Activated B cell treated with CpG ODN at 0.5 μM for 24 hours (primary cell): Measurements from ENCODE around the gene OPA1. TPM values are rescaled to one million over a fixed set of nuclear protein-coding genes. Genes with fewer than 3 reads are reported as not detected.

Experiments used
- ATAC-seq: fragments of 200-7000 bp; cut with Tn5 transposase; one replicate; pipeline ENCODE4 v1.10.0; 2021; ENCODE audit warnings: low read depth, mild to moderate bottlenecking, moderate library complexity
- CTCF ChIA-PET: fragments of 350-600 bp; sonication (Branson Sonifier 250); formaldehyde crosslinking; loops from one replicate; lab custom pipeline; 2021; ENCODE audit warnings: antibody characterized with exemption; lab: Charles Lee
- POLR2A ChIA-PET: fragments of 350-600 bp; sonication (Branson Sonifier 250); formaldehyde crosslinking; loops from one replicate; lab custom pipeline; 2021; ENCODE audit warnings: antibody characterized with exemption; lab: Charles Lee
- DNase-seq: peaks from one replicate; pipeline ENCODE4 v3.0.0; 2022
- H3K27ac Mint-ChIP-seq: one replicate; pipeline ENCODE4 v1.8.0; 2020; ENCODE audit warnings: mixed read lengths
- H3K27me3 Mint-ChIP-seq: one replicate; pipeline ENCODE4 v1.8.0; 2021; ENCODE audit warnings: mixed read lengths
- H3K36me3 Mint-ChIP-seq: one replicate; pipeline ENCODE4 v1.8.0; 2021; ENCODE audit warnings: low read depth, mixed read lengths
- H3K4me1 Mint-ChIP-seq: one replicate; pipeline ENCODE4 v1.8.0; 2021; ENCODE audit warnings: mixed read lengths
- H3K4me3 Mint-ChIP-seq: one replicate; pipeline ENCODE4 v1.8.0; 2020; ENCODE audit warnings: mild to moderate bottlenecking, mixed read lengths
- H3K9me3 Mint-ChIP-seq: one replicate; pipeline ENCODE4 v1.8.0; 2020; ENCODE audit warnings: mixed read lengths
- CTCF ChIP-seq: fragments of 200-600 bp; IDR thresholded peaks from one replicate; pipeline ENCODE4 v1.8.0; 2022; ENCODE audit warnings: antibody characterized with exemption, mild to moderate bottlenecking
- intact Hi-C: fragments of 100-400 bp; cut with micrococcal nuclease; formaldehyde crosslinking; loops from one replicate; pipeline ENCODE4 v1.15.1; 2024
- total RNA-seq: library from RNA; stranded (reverse); gene quantifications from 2 replicates; pipeline ENCODE4 v1.2.3, GENCODE V29; 2022

The OPA1 gene
- total RNA-seq, 1 donor from 2014 or later, result 80.6 TPM

- ChIA-PET CTCF (no interaction called here), POLR2A (no interaction called here)
- ATAC-seq (no peak), DNase-seq (no peak)
- intact Hi-C loops, result no loop called here
- Mint-ChIP-seq H3K9me3 (peaks cover 8% of the 10 kb centered on the region), H3K27ac (no peak overlapping the region), H3K27me3 (no peaks in the 10 kb centered on the region), H3K4me1 (peaks cover 8% of the 10 kb centered on the region), H3K36me3 (peaks cover 6% of the 10 kb centered on the region), H3K4me3 (no peak overlapping the region)
- TF ChIP-seq CTCF, result no peak
Measured at GRCh38 chr3:193711166-193711485, 118.1 kb downstream of the OPA1 start.

- no peaks in the 10 kb centered on the region for H3K27me3 Mint-ChIP-seq
- intact Hi-C loops, result no loop called here
- peaks cover 8% of the 10 kb centered on the region for H3K9me3 Mint-ChIP-seq
- POLR2A ChIA-PET, result no interaction called here
- ATAC-seq (no peak), DNase-seq (no peak)
- TF ChIP-seq CTCF, result no peak
- H3K36me3 Mint-ChIP-seq, result peaks cover 6% of the 10 kb centered on the region
- CTCF ChIA-PET, result no interaction called here
- H3K4me3 Mint-ChIP-seq, result no peak overlapping the region
- H3K27ac Mint-ChIP-seq, result no peak overlapping the region
- peaks cover 13% of the 10 kb centered on the region for H3K4me1 Mint-ChIP-seq
Measured at GRCh38 chr3:193711523-193711963, 118.5 kb downstream of the OPA1 start.

- POLR2A ChIA-PET, result no interaction called here
- DNase-seq (no peak), ATAC-seq (no peak)
- H3K27me3 Mint-ChIP-seq, result no peaks in the 10 kb centered on the region
- no peak for TF ChIP-seq CTCF
- peaks cover 6% of the 10 kb centered on the region for H3K36me3 Mint-ChIP-seq
- intact Hi-C loops, result no loop called here
- peaks cover 18% of the 10 kb centered on the region for H3K4me1 Mint-ChIP-seq
- H3K27ac Mint-ChIP-seq, result no peak overlapping the region
- CTCF ChIA-PET, result no interaction called here
- no peak overlapping the region for H3K4me3 Mint-ChIP-seq
- H3K9me3 Mint-ChIP-seq, result peaks cover 8% of the 10 kb centered on the region
Measured at GRCh38 chr3:193711964-193712598, 119.1 kb downstream of the OPA1 start.

- intact Hi-C loops, result no loop called here
- ATAC-seq (no peak), DNase-seq (no peak)
- ChIA-PET CTCF (no interaction called here), POLR2A (no interaction called here)
- no peaks in the 10 kb centered on the region for H3K27me3 Mint-ChIP-seq
- H3K36me3 Mint-ChIP-seq, result peaks cover 6% of the 10 kb centered on the region
- peaks cover 21% of the 10 kb centered on the region for H3K4me1 Mint-ChIP-seq
- no peak for TF ChIP-seq CTCF
- no peak overlapping the region for H3K27ac Mint-ChIP-seq
- no peak overlapping the region for H3K4me3 Mint-ChIP-seq
- H3K9me3 Mint-ChIP-seq, result peaks cover 8% of the 10 kb centered on the region
Measured at GRCh38 chr3:193712938-193713337, 119.9 kb downstream of the OPA1 start.

- no peak for DNase-seq
- peaks cover 6% of the 10 kb centered on the region for H3K36me3 Mint-ChIP-seq
- H3K9me3 Mint-ChIP-seq, result peaks cover 12% of the 10 kb centered on the region
- H3K27me3 Mint-ChIP-seq, result no peaks in the 10 kb centered on the region
- intact Hi-C loops, result no loop called here
- no peak for TF ChIP-seq CTCF
- CTCF ChIA-PET, result no interaction called here
- H3K4me3 Mint-ChIP-seq, result no peak overlapping the region
- H3K27ac Mint-ChIP-seq, result no peak overlapping the region
- H3K4me1 Mint-ChIP-seq, result peaks cover 21% of the 10 kb centered on the region
- POLR2A ChIA-PET, result interaction anchor here (0.6 kb wide), 1 partner anchor 12 kb away, joined by 5 read pairs; no protein-coding TSS in a partner anchor
- no peak for ATAC-seq
Measured at GRCh38 chr3:193714523-193715137, 121.6 kb downstream of the OPA1 start.
